ENCODE data around the gene BST1. TPM values are rescaled to one million over a fixed set of nuclear protein-coding genes. Genes with fewer than 3 reads are reported as not detected.

BST1 gene
- total and polyA plus RNA-seq, 2 experiments from 2014 or later: 0.99 to 1.8 TPM

DNA sequence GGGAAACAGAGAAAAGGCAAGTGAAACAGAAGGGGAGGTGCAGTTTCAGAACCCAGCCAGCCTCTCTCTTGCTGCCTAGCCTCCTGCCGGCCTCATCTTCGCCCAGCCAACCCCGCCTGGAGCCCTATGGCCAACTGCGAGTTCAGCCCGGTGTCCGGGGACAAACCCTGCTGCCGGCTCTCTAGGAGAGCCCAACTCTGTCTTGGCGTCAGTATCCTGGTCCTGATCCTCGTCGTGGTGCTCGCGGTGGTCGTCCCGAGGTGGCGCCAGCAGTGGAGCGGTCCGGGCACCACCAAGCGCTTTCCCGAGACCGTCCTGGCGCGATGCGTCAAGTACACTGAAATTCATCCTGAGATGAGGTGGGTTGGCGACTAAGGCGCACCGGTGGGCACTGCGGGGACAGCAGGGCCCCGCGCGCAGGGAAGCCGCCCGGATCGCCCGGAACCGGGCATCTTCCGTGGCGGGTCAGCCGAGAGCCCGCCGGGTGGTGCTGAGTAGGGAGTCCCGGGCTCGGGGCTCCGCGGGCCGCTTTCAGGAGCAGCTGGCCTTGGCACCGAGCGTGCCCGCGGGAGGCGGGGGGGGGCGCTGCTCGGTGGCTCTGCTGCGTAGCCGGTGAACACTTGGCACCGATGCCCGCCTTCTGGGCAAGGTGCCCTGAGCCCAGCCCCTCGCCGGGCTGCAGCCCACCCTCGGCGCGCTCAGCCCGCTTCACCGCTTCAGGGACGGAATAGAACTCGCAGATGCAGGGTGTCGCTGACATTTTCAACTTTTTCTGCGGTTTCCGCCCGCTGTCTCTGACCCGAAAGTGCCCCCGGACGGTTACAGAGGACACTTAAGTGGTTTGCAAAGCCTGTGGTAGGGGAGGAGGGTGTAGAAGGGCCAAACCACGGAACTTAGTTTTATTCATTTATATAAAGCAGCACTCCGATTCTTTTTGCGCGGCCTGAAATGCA is 75.7 kb downstream of the BST1 start, which contains the start of gene CD38:
TSS of gene CD38 (plus strand) at position 40 of the 953 bp plus-strand sequence. CDS start at position 127, 87 bp downstream.
- H3K4me1 ChIP-seq (ENCODE audit: insufficient read depth): 0 out of 2 replicates have a peak, but pooled peaks cover 2% of the 10 kb centered on the region
- TF ChIP-seq CREB1 (CRISPR knock-in tag; IDR thresholded peaks at IDR 0.05; ENCODE audit: low read depth) (no peak), JUNB (IDR thresholded peaks at IDR 0.05; ENCODE audit: unreplicated experiment) (no peak), NANOG (IDR thresholded peaks at IDR 0.05; ENCODE audit: borderline replicate concordance) (no peak), CTCF (conservative IDR thresholded peaks at IDR 0.05; ENCODE audit: low read depth in 2 of 2) (peak in 1 of 2 experiments; percentile 21; a peak in 1 of 4 replicates), EZH2 (IDR thresholded peaks at IDR 0.05; ENCODE audit: low read depth, unreplicated experiment) (peak; percentile 60), POLR2AphosphoS5 (IDR thresholded peaks at IDR 0.05; ENCODE audit: low read depth) (no peak), ETS1 (IDR thresholded peaks at IDR 0.05) (no peak), ZNF331 (CRISPR knock-in tag; IDR thresholded peaks at IDR 0.05; ENCODE audit: low read depth) (no peak), STAT1 (IDR thresholded peaks at IDR 0.05; ENCODE audit: unreplicated experiment) (no peak), ZNF114 (CRISPR knock-in tag; IDR thresholded peaks at IDR 0.05) (no peak), EZH2phosphoT487 (IDR thresholded peaks at IDR 0.05; ENCODE audit: unreplicated experiment) (no peak)
- TF ChIP-seq, protein P1, sequence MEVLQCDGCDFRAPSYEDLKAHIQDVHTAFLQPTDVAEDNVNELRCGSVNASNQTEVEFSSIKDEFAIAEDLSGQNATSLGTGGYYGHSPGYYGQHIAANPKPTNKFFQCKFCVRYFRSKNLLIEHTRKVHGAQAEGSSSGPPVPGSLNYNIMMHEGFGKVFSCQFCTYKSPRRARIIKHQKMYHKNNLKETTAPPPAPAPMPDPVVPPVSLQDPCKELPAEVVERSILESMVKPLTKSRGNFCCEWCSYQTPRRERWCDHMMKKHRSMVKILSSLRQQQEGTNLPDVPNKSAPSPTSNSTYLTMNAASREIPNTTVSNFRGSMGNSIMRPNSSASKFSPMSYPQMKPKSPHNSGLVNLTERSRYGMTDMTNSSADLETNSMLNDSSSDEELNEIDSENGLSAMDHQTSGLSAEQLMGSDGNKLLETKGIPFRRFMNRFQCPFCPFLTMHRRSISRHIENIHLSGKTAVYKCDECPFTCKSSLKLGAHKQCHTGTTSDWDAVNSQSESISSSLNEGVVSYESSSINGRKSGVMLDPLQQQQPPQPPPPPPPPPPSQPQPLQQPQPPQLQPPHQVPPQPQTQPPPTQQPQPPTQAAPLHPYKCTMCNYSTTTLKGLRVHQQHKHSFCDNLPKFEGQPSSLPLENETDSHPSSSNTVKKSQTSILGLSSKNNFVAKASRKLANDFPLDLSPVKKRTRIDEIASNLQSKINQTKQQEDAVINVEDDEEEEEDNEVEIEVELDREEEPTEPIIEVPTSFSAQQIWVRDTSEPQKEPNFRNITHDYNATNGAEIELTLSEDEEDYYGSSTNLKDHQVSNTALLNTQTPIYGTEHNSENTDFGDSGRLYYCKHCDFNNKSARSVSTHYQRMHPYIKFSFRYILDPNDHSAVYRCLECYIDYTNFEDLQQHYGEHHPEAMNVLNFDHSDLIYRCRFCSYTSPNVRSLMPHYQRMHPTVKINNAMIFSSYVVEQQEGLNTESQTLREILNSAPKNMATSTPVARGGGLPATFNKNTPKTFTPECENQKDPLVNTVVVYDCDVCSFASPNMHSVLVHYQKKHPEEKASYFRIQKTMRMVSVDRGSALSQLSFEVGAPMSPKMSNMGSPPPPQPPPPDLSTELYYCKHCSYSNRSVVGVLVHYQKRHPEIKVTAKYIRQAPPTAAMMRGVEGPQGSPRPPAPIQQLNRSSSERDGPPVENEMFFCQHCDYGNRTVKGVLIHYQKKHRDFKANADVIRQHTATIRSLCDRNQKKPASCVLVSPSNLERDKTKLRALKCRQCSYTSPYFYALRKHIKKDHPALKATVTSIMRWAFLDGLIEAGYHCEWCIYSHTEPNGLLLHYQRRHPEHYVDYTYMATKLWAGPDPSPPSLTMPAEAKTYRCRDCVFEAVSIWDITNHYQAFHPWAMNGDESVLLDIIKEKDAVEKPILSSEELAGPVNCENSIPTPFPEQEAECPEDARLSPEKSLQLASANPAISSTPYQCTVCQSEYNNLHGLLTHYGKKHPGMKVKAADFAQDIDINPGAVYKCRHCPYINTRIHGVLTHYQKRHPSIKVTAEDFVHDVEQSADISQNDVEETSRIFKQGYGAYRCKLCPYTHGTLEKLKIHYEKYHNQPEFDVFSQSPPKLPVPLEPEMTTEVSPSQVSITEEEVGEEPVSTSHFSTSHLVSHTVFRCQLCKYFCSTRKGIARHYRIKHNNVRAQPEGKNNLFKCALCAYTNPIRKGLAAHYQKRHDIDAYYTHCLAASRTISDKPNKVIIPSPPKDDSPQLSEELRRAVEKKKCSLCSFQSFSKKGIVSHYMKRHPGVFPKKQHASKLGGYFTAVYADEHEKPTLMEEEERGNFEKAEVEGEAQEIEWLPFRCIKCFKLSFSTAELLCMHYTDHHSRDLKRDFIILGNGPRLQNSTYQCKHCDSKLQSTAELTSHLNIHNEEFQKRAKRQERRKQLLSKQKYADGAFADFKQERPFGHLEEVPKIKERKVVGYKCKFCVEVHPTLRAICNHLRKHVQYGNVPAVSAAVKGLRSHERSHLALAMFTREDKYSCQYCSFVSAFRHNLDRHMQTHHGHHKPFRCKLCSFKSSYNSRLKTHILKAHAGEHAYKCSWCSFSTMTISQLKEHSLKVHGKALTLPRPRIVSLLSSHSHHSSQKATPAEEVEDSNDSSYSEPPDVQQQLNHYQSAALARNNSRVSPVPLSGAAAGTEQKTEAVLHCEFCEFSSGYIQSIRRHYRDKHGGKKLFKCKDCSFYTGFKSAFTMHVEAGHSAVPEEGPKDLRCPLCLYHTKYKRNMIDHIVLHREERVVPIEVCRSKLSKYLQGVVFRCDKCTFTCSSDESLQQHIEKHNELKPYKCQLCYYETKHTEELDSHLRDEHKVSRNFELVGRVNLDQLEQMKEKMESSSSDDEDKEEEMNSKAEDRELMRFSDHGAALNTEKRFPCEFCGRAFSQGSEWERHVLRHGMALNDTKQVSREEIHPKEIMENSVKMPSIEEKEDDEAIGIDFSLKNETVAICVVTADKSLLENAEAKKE (CRISPR knock-in tag; IDR thresholded peaks at IDR 0.05): no peak
- TF ChIP-seq, protein P2, sequence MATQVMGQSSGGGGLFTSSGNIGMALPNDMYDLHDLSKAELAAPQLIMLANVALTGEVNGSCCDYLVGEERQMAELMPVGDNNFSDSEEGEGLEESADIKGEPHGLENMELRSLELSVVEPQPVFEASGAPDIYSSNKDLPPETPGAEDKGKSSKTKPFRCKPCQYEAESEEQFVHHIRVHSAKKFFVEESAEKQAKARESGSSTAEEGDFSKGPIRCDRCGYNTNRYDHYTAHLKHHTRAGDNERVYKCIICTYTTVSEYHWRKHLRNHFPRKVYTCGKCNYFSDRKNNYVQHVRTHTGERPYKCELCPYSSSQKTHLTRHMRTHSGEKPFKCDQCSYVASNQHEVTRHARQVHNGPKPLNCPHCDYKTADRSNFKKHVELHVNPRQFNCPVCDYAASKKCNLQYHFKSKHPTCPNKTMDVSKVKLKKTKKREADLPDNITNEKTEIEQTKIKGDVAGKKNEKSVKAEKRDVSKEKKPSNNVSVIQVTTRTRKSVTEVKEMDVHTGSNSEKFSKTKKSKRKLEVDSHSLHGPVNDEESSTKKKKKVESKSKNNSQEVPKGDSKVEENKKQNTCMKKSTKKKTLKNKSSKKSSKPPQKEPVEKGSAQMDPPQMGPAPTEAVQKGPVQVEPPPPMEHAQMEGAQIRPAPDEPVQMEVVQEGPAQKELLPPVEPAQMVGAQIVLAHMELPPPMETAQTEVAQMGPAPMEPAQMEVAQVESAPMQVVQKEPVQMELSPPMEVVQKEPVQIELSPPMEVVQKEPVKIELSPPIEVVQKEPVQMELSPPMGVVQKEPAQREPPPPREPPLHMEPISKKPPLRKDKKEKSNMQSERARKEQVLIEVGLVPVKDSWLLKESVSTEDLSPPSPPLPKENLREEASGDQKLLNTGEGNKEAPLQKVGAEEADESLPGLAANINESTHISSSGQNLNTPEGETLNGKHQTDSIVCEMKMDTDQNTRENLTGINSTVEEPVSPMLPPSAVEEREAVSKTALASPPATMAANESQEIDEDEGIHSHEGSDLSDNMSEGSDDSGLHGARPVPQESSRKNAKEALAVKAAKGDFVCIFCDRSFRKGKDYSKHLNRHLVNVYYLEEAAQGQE (IDR thresholded peaks at IDR 0.05; ENCODE audit: unreplicated experiment): no peak
- H3K27ac Mint-ChIP-seq: no peak within 1 kb of the TSS
- H3K36me3 ChIP-seq (ENCODE audit: insufficient read depth): no peaks in the 10 kb centered on the region
- H3K4me1 Mint-ChIP-seq: peaks cover 9% of the 10 kb centered on the region; the same call in 2 of the 3 replicates
- peak; percentile 64 for DNase-seq (ENCODE audit: low spot score)
- H4K20me1 ChIP-seq (replicated peaks; ENCODE audit: insufficient read depth): no peaks in the 10 kb centered on the region
- H3K79me2 ChIP-seq (replicated peaks; ENCODE audit: insufficient read depth): no peaks in the 10 kb centered on the region
- peak within 1 kb of the TSS; percentile 59 for H3K4me3 ChIP-seq
- H3K27me3 Mint-ChIP-seq (ENCODE audit: insufficient read depth, low read depth, poor library complexity): peaks cover 23% of the 10 kb centered on the region
- H3K9me2 ChIP-seq (ENCODE audit: insufficient read depth): peaks cover 5% of the 10 kb centered on the region
- peak within 1 kb of the TSS; percentile 77 for H3K4me3 Mint-ChIP-seq
- no peaks in the 10 kb centered on the region for H3F3A ChIP-seq (replicated peaks; ENCODE audit: low read depth)
- H3K27ac ChIP-seq (ENCODE audit: low read depth): no peak within 1 kb of the TSS
- peak; percentile 85 for ATAC-seq
- peak within 1 kb of the TSS; percentile 64 for H2AFZ ChIP-seq
- no peaks in the 10 kb centered on the region for H3K36me3 Mint-ChIP-seq (ENCODE audit: low read depth)
- peaks cover 59% of the 10 kb centered on the region for H3K27me3 ChIP-seq (ENCODE audit: insufficient read depth)
- peak within 1 kb of the TSS; percentile 84 for H3K4me2 ChIP-seq
- no peaks in the 10 kb centered on the region for H3K9me3 Mint-ChIP-seq

Measured in GM23338 (cell line).